Liver (tissue), 3 donors: ENCODE measurements around the gene EML1.

Source experiments
- EGR1 ChIP-seq, 2 donors: IDR thresholded peaks; 2 replicates each; pipeline ENCODE4 v1.6.1; 2016 to 2018; ENCODE audit warnings: antibody characterized with exemption in 2 of 2, low read depth in 2 of 2
- FOXA1 ChIP-seq: IDR thresholded peaks from 2 replicates; pipeline ENCODE4 v1.6.1; 2016; ENCODE audit warnings: antibody characterized with exemption
- GABPA ChIP-seq, 2 donors: IDR thresholded peaks in 1 of 2; conservative IDR thresholded peaks in 1 of 2; 2 replicates each; pipeline ENCODE4 v1.6.1; 2016; ENCODE audit warnings: antibody characterized with exemption in 2 of 2, mild to moderate bottlenecking in 1 of 2, moderate library complexity in 1 of 2
- HNF4G ChIP-seq: IDR thresholded peaks from 2 replicates; pipeline ENCODE4 v1.6.1; 2016; ENCODE audit warnings: antibody characterized with exemption
- JUND ChIP-seq, 2 donors: IDR thresholded peaks; 2 replicates each; pipeline ENCODE4 v1.6.1; 2016; ENCODE audit warnings: antibody characterized with exemption in 2 of 2
- RAD21 ChIP-seq, 2 donors: IDR thresholded peaks; 2 replicates each; pipeline ENCODE4 v1.6.1; 2016; ENCODE audit warnings: antibody characterized with exemption in 2 of 2, mild to moderate bottlenecking in 2 of 2
- RXRA ChIP-seq, 2 donors: IDR thresholded peaks; 2 replicates each; pipeline ENCODE4 v1.6.1; 2017 to 2018; ENCODE audit warnings: antibody characterized with exemption in 2 of 2, mild to moderate bottlenecking in 1 of 2
- SP1 ChIP-seq: IDR thresholded peaks from 2 replicates; pipeline ENCODE4 v1.6.1; 2018; ENCODE audit warnings: antibody characterized with exemption, mild to moderate bottlenecking
- TAF1 ChIP-seq: conservative IDR thresholded peaks from 2 replicates; pipeline ENCODE4 v1.6.1; 2016; ENCODE audit warnings: antibody characterized with exemption, mild to moderate bottlenecking
- TF ChIP-seq, protein P1 (sequence below): fragments of 150-350 bp; IDR thresholded peaks from 2 replicates; pipeline ENCODE4 v1.5.1; 2017; ENCODE audit warnings: improper control_type of control experiment, low read depth, low read length; ENCODE audit not compliant: missing input control
- TF ChIP-seq, protein P2 (sequence below): IDR thresholded peaks from 2 replicates; pipeline ENCODE4 v1.6.1; 2016; ENCODE audit warnings: antibody characterized with exemption
- TF ChIP-seq, protein P3 (sequence below): IDR thresholded peaks from 2 replicates; pipeline ENCODE4 v1.6.1; 2016; ENCODE audit warnings: antibody characterized with exemption
- TF ChIP-seq, protein P4 (sequence below): IDR thresholded peaks from 2 replicates; pipeline ENCODE4 v1.6.1; 2016; ENCODE audit warnings: antibody characterized with exemption
- donor health status: healthy.
- donor health status: healthy.

DNA sequence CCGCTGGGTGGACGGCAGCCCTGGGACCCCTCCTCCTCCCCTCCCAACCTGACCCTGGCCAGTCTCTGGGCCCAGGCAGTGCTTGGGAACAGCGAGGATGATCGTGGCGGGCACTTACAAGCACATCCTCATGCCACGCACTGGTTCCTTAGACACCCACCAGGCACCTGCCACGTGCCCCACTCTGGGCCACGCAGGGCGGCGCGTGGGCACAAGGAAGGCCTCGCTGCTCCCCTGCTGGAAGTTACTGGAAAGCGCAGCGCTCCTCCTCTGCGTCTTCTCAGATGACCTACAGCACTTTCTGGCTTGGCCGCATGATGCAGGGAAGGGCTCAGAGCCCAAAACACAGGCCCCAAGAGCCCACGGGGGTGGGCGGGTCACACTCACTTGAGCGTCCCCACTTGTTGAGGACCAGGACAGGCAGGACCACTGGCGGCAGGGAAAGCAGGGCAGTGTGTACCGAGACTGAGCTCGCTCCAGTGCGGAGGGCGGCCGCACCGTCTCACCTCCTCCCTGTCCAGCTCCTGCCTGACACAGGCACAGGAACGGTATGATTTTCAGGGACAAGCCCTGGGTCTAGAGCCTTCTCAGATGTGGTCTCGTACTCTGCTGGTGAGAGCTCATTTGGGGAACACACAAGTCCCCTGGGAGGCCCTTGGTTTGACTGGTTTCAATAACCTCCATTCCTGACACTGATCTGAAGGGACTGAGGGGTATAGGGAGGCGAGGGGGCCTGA is 143.7 kb downstream of the EML1 start:
- TF ChIP-seq, protein P1, sequence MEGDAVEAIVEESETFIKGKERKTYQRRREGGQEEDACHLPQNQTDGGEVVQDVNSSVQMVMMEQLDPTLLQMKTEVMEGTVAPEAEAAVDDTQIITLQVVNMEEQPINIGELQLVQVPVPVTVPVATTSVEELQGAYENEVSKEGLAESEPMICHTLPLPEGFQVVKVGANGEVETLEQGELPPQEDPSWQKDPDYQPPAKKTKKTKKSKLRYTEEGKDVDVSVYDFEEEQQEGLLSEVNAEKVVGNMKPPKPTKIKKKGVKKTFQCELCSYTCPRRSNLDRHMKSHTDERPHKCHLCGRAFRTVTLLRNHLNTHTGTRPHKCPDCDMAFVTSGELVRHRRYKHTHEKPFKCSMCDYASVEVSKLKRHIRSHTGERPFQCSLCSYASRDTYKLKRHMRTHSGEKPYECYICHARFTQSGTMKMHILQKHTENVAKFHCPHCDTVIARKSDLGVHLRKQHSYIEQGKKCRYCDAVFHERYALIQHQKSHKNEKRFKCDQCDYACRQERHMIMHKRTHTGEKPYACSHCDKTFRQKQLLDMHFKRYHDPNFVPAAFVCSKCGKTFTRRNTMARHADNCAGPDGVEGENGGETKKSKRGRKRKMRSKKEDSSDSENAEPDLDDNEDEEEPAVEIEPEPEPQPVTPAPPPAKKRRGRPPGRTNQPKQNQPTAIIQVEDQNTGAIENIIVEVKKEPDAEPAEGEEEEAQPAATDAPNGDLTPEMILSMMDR, result no peak
- TF ChIP-seq TAF1, result no peak
- TF ChIP-seq HNF4G, result no peak
- TF ChIP-seq SP1, result no peak
- TF ChIP-seq, protein P2, sequence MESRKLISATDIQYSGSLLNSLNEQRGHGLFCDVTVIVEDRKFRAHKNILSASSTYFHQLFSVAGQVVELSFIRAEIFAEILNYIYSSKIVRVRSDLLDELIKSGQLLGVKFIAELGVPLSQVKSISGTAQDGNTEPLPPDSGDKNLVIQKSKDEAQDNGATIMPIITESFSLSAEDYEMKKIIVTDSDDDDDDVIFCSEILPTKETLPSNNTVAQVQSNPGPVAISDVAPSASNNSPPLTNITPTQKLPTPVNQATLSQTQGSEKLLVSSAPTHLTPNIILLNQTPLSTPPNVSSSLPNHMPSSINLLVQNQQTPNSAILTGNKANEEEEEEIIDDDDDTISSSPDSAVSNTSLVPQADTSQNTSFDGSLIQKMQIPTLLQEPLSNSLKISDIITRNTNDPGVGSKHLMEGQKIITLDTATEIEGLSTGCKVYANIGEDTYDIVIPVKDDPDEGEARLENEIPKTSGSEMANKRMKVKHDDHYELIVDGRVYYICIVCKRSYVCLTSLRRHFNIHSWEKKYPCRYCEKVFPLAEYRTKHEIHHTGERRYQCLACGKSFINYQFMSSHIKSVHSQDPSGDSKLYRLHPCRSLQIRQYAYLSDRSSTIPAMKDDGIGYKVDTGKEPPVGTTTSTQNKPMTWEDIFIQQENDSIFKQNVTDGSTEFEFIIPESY, result no peak
- TF ChIP-seq EGR1 (IDR thresholded peaks at IDR 0.05; ENCODE audit: low read depth in 2 of 2), result no peak
- no peak for TF ChIP-seq FOXA1
- TF ChIP-seq, protein P3, sequence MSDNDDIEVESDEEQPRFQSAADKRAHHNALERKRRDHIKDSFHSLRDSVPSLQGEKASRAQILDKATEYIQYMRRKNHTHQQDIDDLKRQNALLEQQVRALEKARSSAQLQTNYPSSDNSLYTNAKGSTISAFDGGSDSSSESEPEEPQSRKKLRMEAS, result no peak
- TF ChIP-seq RXRA (IDR thresholded peaks at IDR 0.05), result no peak
- no peak for TF ChIP-seq JUND (IDR thresholded peaks at IDR 0.05)
- TF ChIP-seq RAD21 (IDR thresholded peaks at IDR 0.05), result no peak
- TF ChIP-seq, protein P4, sequence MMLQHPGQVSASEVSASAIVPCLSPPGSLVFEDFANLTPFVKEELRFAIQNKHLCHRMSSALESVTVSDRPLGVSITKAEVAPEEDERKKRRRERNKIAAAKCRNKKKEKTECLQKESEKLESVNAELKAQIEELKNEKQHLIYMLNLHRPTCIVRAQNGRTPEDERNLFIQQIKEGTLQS, result no peak
- no peak for TF ChIP-seq GABPA (IDR thresholded peaks at IDR 0.05 in 1 of 2, conservative IDR thresholded peaks at IDR 0.05 in 1 of 2)
